ENCODE data around the gene SLCO3A1. TPM values are rescaled to one million over a fixed set of nuclear protein-coding genes. Genes with fewer than 3 reads are reported as not detected.

Gene SLCO3A1
- total RNA-seq, 2 experiments from 2014 or later: 8.5 to 40.0 TPM

- H4K20me1 ChIP-seq (ENCODE audit: insufficient read depth, low read length): no peaks in the 10 kb centered on the region; the same call in 1 of the 2 replicates
- H3K9me2 ChIP-seq (ENCODE audit: insufficient read depth, low read length): no peaks in the 10 kb centered on the region
- H3K4me2 ChIP-seq (ENCODE audit: low read length): no peak overlapping the region
- ChIA-PET POLR2A (interaction anchor here (1.1 kb wide), 1 partner anchor 25 kb away, joined by 3 read pairs; no protein-coding TSS in a partner anchor), CTCF (ENCODE audit: unreplicated experiment) (no interaction called here)
- no peaks in the 10 kb centered on the region for H3K36me3 ChIP-seq (ENCODE audit: insufficient read depth, low read length)
- intact Hi-C loops (cut with micrococcal nuclease; ENCODE audit: unreplicated experiment): no loop called here
- peaks cover 4% of the 10 kb centered on the region; the same call in 1 of the 2 replicates for H3K9me3 ChIP-seq (ENCODE audit: low read length)
- no peaks in the 10 kb centered on the region for H3K4me1 ChIP-seq (ENCODE audit: insufficient read depth, low read length, poor library complexity, severe bottlenecking)
- BruUV-seq (replicated peaks): no TSS peak
- H2AFZ ChIP-seq (ENCODE audit: low read length): no peak overlapping the region
- no peaks in the 10 kb centered on the region for H3K79me2 ChIP-seq (ENCODE audit: insufficient read depth, low read depth, low read length)
- DNase-seq (ENCODE audit: low spot score): no peak
- H3K4me3 ChIP-seq (ENCODE audit: low read depth, low read length, poor library complexity, severe bottlenecking): no peak overlapping the region
- no peak overlapping the region for H3K27ac ChIP-seq (ENCODE audit: low read depth, low read length, poor library complexity, severe bottlenecking)
- TF ChIP-seq EZH2phosphoT487 (IDR thresholded peaks at IDR 0.05; ENCODE audit: borderline replicate concordance, low read depth, low read length) (no peak), CTCF (conservative IDR thresholded peaks at IDR 0.05; ENCODE audit: low read length) (no peak)
Measured at GRCh38 chr15:92035551-92035950, 182.0 kb downstream of the SLCO3A1 start.

DNA sequence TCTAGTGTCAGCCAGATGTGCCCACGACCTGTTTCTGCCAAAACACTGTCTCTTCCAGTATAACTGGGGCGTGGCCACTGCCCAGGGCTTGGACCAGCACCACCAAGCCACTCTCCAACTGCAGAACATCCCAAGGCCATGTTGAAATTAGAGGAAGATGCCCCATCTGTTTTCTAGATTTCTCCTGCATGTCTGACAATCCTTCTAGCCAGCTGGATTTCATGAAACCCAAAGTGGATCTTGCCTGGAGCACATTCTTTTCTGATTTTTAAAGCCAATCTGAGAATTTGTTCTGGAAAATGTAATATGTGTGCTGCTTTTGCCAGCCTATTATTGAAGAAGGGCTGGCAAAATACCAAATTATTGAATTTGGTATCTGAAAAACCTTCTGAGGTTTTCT lies 182.5 kb downstream of the SLCO3A1 start:
- BruUV-seq (replicated peaks): no TSS peak
- POLR2A ChIA-PET: interaction anchor here (1.1 kb wide), 1 partner anchor 24 kb away, joined by 3 read pairs; no protein-coding TSS in a partner anchor
- no peaks in the 10 kb centered on the region for H3K79me2 ChIP-seq (ENCODE audit: insufficient read depth, low read depth, low read length)
- CTCF ChIA-PET (ENCODE audit: unreplicated experiment): no interaction called here
- H2AFZ ChIP-seq (ENCODE audit: low read length): no peak overlapping the region
- no peaks in the 10 kb centered on the region for H3K4me1 ChIP-seq (ENCODE audit: insufficient read depth, low read length, poor library complexity, severe bottlenecking)
- peaks cover 4% of the 10 kb centered on the region; the same call in 1 of the 2 replicates for H3K9me3 ChIP-seq (ENCODE audit: low read length)
- H3K27ac ChIP-seq (ENCODE audit: low read depth, low read length, poor library complexity, severe bottlenecking): no peak overlapping the region
- no peaks in the 10 kb centered on the region; the same call in 1 of the 2 replicates for H4K20me1 ChIP-seq (ENCODE audit: insufficient read depth, low read length)
- H3K4me3 ChIP-seq (ENCODE audit: low read depth, low read length, poor library complexity, severe bottlenecking): no peak overlapping the region
- intact Hi-C loops (cut with micrococcal nuclease; ENCODE audit: unreplicated experiment): no loop called here
- H3K9me2 ChIP-seq (ENCODE audit: insufficient read depth, low read length): no peaks in the 10 kb centered on the region
- no peak for DNase-seq (ENCODE audit: low spot score)
- H3K4me2 ChIP-seq (ENCODE audit: low read length): no peak overlapping the region
- H3K36me3 ChIP-seq (ENCODE audit: insufficient read depth, low read length): no peaks in the 10 kb centered on the region
- TF ChIP-seq EZH2phosphoT487 (IDR thresholded peaks at IDR 0.05; ENCODE audit: borderline replicate concordance, low read depth, low read length) (no peak), CTCF (conservative IDR thresholded peaks at IDR 0.05; ENCODE audit: low read length) (no peak)

DNA sequence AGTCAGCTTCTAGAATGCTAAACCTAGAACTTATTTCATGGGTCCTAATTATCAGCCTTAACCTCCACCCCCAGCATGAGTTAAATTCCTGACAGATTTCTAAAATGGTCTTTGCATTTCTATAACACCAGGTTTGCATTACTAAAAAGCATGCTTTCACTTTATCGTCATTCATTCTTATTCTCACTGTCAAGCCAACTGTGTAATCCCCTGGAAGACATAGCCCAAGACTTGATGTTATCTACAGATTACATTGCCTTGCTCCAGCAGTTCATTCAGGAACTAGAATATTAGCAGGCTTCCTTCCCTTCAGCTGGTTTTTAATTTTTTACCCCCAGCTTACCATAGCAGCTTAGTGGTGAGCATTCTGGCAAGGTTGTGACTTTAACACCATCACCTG lies 184.0 kb downstream of the SLCO3A1 start:
- Histone ChIP-seq H3K79me2 (ENCODE audit: insufficient read depth, low read depth, low read length) (no peaks in the 10 kb centered on the region), H3K9me3 (ENCODE audit: low read length) (peaks cover 4% of the 10 kb centered on the region; the same call in 1 of the 2 replicates), H3K4me3 (ENCODE audit: low read depth, low read length, poor library complexity, severe bottlenecking) (no peak overlapping the region), H3K4me2 (ENCODE audit: low read length) (no peak overlapping the region), H3K27ac (ENCODE audit: low read depth, low read length, poor library complexity, severe bottlenecking) (no peak overlapping the region), H4K20me1 (ENCODE audit: insufficient read depth, low read length) (no peaks in the 10 kb centered on the region; the same call in 1 of the 2 replicates), H2AFZ (ENCODE audit: low read length) (no peak overlapping the region), H3K36me3 (ENCODE audit: insufficient read depth, low read length) (no peaks in the 10 kb centered on the region), H3K9me2 (ENCODE audit: insufficient read depth, low read length) (no peaks in the 10 kb centered on the region), H3K4me1 (ENCODE audit: insufficient read depth, low read length, poor library complexity, severe bottlenecking) (no peaks in the 10 kb centered on the region)
- TF ChIP-seq CTCF (conservative IDR thresholded peaks at IDR 0.05; ENCODE audit: low read length) (no peak), EZH2phosphoT487 (IDR thresholded peaks at IDR 0.05; ENCODE audit: borderline replicate concordance, low read depth, low read length) (no peak)
- ChIA-PET POLR2A (interaction anchor here (0.7 to 1.0 kb wide), 2 partner anchors 27 to 31 kb away, joined by 3 read pairs; no protein-coding TSS in a partner anchor), CTCF (ENCODE audit: unreplicated experiment) (no interaction called here)
- BruUV-seq (replicated peaks): no TSS peak
- intact Hi-C loops (cut with micrococcal nuclease; ENCODE audit: unreplicated experiment): no loop called here
- DNase-seq (ENCODE audit: low spot score): no peak
